Smooth muscle cell (in vitro differentiated cells): ENCODE data around the gene DMRT3. TPM values are rescaled to one million over a fixed set of nuclear protein-coding genes. Genes with fewer than 3 reads are reported as not detected.

Source experiments
- DNase-seq: peaks from one replicate; lab custom pipeline; 2025; ENCODE audit not compliant: unreplicated experiment; lab: John Stamatoyannopoulos, UW
- H2AFZ ChIP-seq: fragments of 200-600 bp; sonication (generic); 2 replicates; pipeline ENCODE4 v1.6.0; 2016; ENCODE audit warnings: antibody characterized with exemption, low read depth, mild to moderate bottlenecking
- H3F3A ChIP-seq: fragments of 200-600 bp; sonication (generic); 2 replicates; pipeline ENCODE4 v1.6.0; 2017; ENCODE audit warnings: antibody characterized with exemption, low read depth
- H3K27ac ChIP-seq: fragments of 200-600 bp; sonication (generic); 2 replicates; pipeline ENCODE4 v1.5.1; 2016; ENCODE audit warnings: low read depth, mild to moderate bottlenecking
- H3K27me3 ChIP-seq: fragments of 200-600 bp; sonication (generic); 2 replicates; pipeline ENCODE4 v1.6.1; 2016; ENCODE audit warnings: low read depth, mild to moderate bottlenecking
- H3K36me3 ChIP-seq: fragments of 200-600 bp; sonication (generic); 2 replicates; pipeline ENCODE4 v1.5.1; 2016; ENCODE audit warnings: low read depth
- H3K4me1 ChIP-seq: fragments of 200-600 bp; sonication (generic); 2 replicates; pipeline ENCODE4 v1.5.1; 2016; ENCODE audit warnings: low read depth
- H3K4me2 ChIP-seq: fragments of 200-600 bp; sonication (generic); 2 replicates; pipeline ENCODE4 v1.6.0; 2016; ENCODE audit warnings: mild to moderate bottlenecking
- H3K4me3 ChIP-seq: fragments of 200-600 bp; sonication (generic); 2 replicates; pipeline ENCODE4 v1.5.1; 2016; ENCODE audit warnings: mild to moderate bottlenecking
- H3K79me2 ChIP-seq: fragments of 200-600 bp; sonication (generic); 2 replicates; pipeline ENCODE4 v1.6.0; 2016; ENCODE audit warnings: low read depth, mild to moderate bottlenecking
- H3K9ac ChIP-seq: fragments of 200-600 bp; sonication (generic); 2 replicates; pipeline ENCODE4 v1.6.0; 2016; ENCODE audit warnings: low read depth
- H3K9me3 ChIP-seq: fragments of 200-600 bp; sonication (generic); replicated peaks from 2 replicates; pipeline ENCODE4 v1.5.1; 2016; ENCODE audit warnings: low read depth
- H4K20me1 ChIP-seq: fragments of 200-600 bp; sonication (generic); 2 replicates; pipeline ENCODE4 v1.6.0; 2016; ENCODE audit warnings: low read depth
- CTCF ChIP-seq: fragments of 200-600 bp; sonication (generic); IDR thresholded peaks from 2 replicates; pipeline ENCODE4 v1.5.1; 2017; ENCODE audit warnings: borderline replicate concordance, mild to moderate bottlenecking, antibody characterized with exemption; ENCODE audit not compliant: insufficient read depth, poor library complexity, severe bottlenecking
- WGBS: methylation state at CpG from one replicate; pipeline ENCODE4 v1.1.7; 2016; ENCODE audit warnings: low lambda C conversion rate; 5-methylcytosine and 5-hydroxymethylcytosine counted together
- polyA plus RNA-seq: library from polyadenylated mRNA; unstranded; fragments of >200 nt; fragmentation: Nextera tagmentation; extraction: Ambion mirVana; gene quantifications from 2 replicates; pipeline ENCODE4 v1.2.1, GENCODE V29; 2016
- total RNA-seq: library from RNA; depleted of rRNA; stranded (reverse); fragments of >200 nt; gene quantifications from 2 replicates; pipeline ENCODE4 v1.2.3, GENCODE V29; 2014

The DMRT3 gene
- total and polyA plus RNA-seq, 2 experiments from 2014 or later, result not detected

- DNase-seq, result no peak
- H3K36me3 ChIP-seq, result no peaks in the 10 kb centered on the region
- H3K79me2 ChIP-seq, result no peaks in the 10 kb centered on the region
- no peak overlapping the region for H2AFZ ChIP-seq
- no peaks in the 10 kb centered on the region for H3K4me1 ChIP-seq
- no peaks in the 10 kb centered on the region for H3K9me3 ChIP-seq
- no peaks in the 10 kb centered on the region for H3K27me3 ChIP-seq
- H3K4me3 ChIP-seq, result no peak overlapping the region
- no peak overlapping the region for H3K9ac ChIP-seq
- H3K27ac ChIP-seq, result no peak overlapping the region
- H3K4me2 ChIP-seq, result no peak overlapping the region
- H4K20me1 ChIP-seq, result no peaks in the 10 kb centered on the region
- TF ChIP-seq CTCF, result no peak
- 72% methylated on average over 10 of the region's 10 CpGs for WGBS
- H3F3A ChIP-seq, result no peaks in the 10 kb centered on the region
Observed at GRCh38 chr9:1018121-1018520, 41.7 kb downstream of the DMRT3 start.

- WGBS, result 74% methylated on average over 1 of the region's 1 CpG
- no peak for TF ChIP-seq CTCF
- H3F3A ChIP-seq, result no peaks in the 10 kb centered on the region
Observed at GRCh38 chr9:1024112-1024511, 47.7 kb downstream of the DMRT3 start.

GRCh38 chr9:1025131-1025530, 48.7 kb downstream of the DMRT3 start:
- Histone ChIP-seq H2AFZ (no peak overlapping the region), H3K9me3 (peaks cover 3% of the 10 kb centered on the region), H3K9ac (no peak overlapping the region), H3K27me3 (no peaks in the 10 kb centered on the region), H3K4me3 (no peak overlapping the region), H4K20me1 (no peaks in the 10 kb centered on the region), H3K36me3 (no peaks in the 10 kb centered on the region), H3K27ac (no peak overlapping the region), H3F3A (no peaks in the 10 kb centered on the region), H3K4me2 (no peak overlapping the region), H3K4me1 (no peaks in the 10 kb centered on the region), H3K79me2 (no peaks in the 10 kb centered on the region)
- no peak for DNase-seq
- WGBS, result 76% methylated on average over 7 of the region's 8 CpGs
- no peak for TF ChIP-seq CTCF

More at GRCh38 chr9:1024112-1024511, 47.7 kb downstream of the DMRT3 start:
- DNase-seq, result no peak
- no peaks in the 10 kb centered on the region for H3K79me2 ChIP-seq
- no peak overlapping the region for H3K9ac ChIP-seq
- no peak overlapping the region for H3K27ac ChIP-seq
- H3K27me3 ChIP-seq, result no peaks in the 10 kb centered on the region
- H3K36me3 ChIP-seq, result no peaks in the 10 kb centered on the region
- H3K9me3 ChIP-seq, result peaks cover 3% of the 10 kb centered on the region
- H2AFZ ChIP-seq, result no peak overlapping the region
- no peak overlapping the region for H3K4me2 ChIP-seq
- no peaks in the 10 kb centered on the region for H3K4me1 ChIP-seq
- no peak overlapping the region for H3K4me3 ChIP-seq
- H4K20me1 ChIP-seq, result no peaks in the 10 kb centered on the region

- Histone ChIP-seq H3K27me3 (no peaks in the 10 kb centered on the region), H3K9me3 (peaks cover 3% of the 10 kb centered on the region), H3K4me3 (no peak overlapping the region), H3F3A (no peaks in the 10 kb centered on the region), H3K4me1 (no peaks in the 10 kb centered on the region), H3K79me2 (no peaks in the 10 kb centered on the region), H4K20me1 (no peaks in the 10 kb centered on the region), H3K4me2 (no peak overlapping the region), H3K9ac (no peak overlapping the region), H3K27ac (no peak overlapping the region), H3K36me3 (no peaks in the 10 kb centered on the region), H2AFZ (no peak overlapping the region)
- no peak for DNase-seq
- no peak for TF ChIP-seq CTCF
Observed at GRCh38 chr9:1026219-1026618, 49.8 kb downstream of the DMRT3 start.
